ENCODE data around the gene UGT1A7.

Gene UGT1A7

DNA sequence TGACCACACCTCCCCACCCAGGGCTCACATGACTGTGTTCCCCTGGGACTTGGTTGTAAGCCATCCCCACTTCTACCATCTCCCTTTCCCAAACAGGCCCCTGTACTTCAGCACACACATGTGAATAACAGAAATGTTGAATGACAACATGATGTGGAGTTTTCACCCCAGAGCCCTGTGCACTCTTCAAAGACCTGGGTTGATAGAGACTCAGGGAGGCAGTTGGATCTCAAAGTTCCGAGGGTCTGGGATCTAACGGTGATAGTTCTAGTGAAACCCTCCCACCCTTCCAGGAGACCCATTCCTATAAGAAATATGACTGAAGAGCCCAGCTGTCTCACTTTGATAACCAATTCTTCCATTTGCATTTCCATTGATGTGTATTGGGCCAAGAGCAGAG lies 96.3 kb downstream of the UGT1A7 start, which contains the start of gene MROH2A:
TSS of gene MROH2A (plus strand) at position 301 of the 400 bp plus-strand sequence. CDS start 1,029 bp downstream, outside the sequence.
- TF ChIP-seq, protein P1, sequence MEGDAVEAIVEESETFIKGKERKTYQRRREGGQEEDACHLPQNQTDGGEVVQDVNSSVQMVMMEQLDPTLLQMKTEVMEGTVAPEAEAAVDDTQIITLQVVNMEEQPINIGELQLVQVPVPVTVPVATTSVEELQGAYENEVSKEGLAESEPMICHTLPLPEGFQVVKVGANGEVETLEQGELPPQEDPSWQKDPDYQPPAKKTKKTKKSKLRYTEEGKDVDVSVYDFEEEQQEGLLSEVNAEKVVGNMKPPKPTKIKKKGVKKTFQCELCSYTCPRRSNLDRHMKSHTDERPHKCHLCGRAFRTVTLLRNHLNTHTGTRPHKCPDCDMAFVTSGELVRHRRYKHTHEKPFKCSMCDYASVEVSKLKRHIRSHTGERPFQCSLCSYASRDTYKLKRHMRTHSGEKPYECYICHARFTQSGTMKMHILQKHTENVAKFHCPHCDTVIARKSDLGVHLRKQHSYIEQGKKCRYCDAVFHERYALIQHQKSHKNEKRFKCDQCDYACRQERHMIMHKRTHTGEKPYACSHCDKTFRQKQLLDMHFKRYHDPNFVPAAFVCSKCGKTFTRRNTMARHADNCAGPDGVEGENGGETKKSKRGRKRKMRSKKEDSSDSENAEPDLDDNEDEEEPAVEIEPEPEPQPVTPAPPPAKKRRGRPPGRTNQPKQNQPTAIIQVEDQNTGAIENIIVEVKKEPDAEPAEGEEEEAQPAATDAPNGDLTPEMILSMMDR (conservative IDR thresholded peaks at IDR 0.05; ENCODE audit: low read length): no peak
- no peak for TF ChIP-seq EZH2phosphoT487 (IDR thresholded peaks at IDR 0.05; ENCODE audit: borderline replicate concordance)
- H3K9me2 ChIP-seq (replicated peaks; ENCODE audit: low read depth, low read length): no peaks in the 10 kb centered on the region
- H3F3A ChIP-seq (ENCODE audit: low read depth): no peaks in the 10 kb centered on the region
- H3K79me2 ChIP-seq (ENCODE audit: insufficient read depth, low read length): no peaks in the 10 kb centered on the region
- no peak within 1 kb of the TSS for H3K4me3 ChIP-seq (ENCODE audit: low read length, poor library complexity, severe bottlenecking)
- no peaks in the 10 kb centered on the region for H3K4me1 ChIP-seq (ENCODE audit: insufficient read depth, low read length, poor library complexity, severe bottlenecking)
- no peaks in the 10 kb centered on the region for H3K27me3 ChIP-seq (ENCODE audit: insufficient read depth, low read length, poor library complexity, severe bottlenecking)
- H2AFZ ChIP-seq (ENCODE audit: low read length): no peak within 1 kb of the TSS
- H3K36me3 ChIP-seq (ENCODE audit: insufficient read depth, low read length): no peaks in the 10 kb centered on the region
- H4K20me1 ChIP-seq (ENCODE audit: insufficient read depth, low read length, poor library complexity, severe bottlenecking): no peaks in the 10 kb centered on the region
- H3K4me2 ChIP-seq (ENCODE audit: low read depth, low read length, poor library complexity, severe bottlenecking): no peak within 1 kb of the TSS
- no peaks in the 10 kb centered on the region for H3K9me3 ChIP-seq (ENCODE audit: insufficient read depth, low read depth, low read length)
- no peak within 1 kb of the TSS for H3K9ac ChIP-seq (ENCODE audit: low read depth, low read length, poor library complexity, severe bottlenecking)

DNA sequence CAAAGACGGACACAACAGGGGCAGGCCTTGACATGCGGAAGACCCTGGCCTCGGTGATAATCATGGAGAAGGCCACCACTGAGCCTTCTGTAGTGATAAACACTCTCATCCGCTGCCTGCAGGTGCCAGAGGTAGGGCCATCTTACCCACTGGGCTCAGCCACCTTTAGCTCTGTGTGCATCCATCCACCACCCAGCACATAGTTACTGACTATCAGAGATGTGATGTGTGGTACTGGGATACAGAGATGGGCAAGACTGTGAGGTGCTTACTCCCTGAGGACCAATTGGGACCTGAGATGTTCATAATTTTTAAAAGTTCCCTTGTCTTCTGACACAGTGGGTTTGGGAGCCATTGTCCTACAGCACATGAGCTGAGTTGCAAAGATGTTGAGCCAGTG lies 98.0 kb downstream of the UGT1A7 start:
- Histone ChIP-seq H3K4me2 (ENCODE audit: low read depth, low read length, poor library complexity, severe bottlenecking) (no peak overlapping the region), H3F3A (ENCODE audit: low read depth) (no peaks in the 10 kb centered on the region), H3K79me2 (ENCODE audit: insufficient read depth, low read length) (no peaks in the 10 kb centered on the region), H3K27me3 (ENCODE audit: insufficient read depth, low read length, poor library complexity, severe bottlenecking) (no peaks in the 10 kb centered on the region), H3K36me3 (ENCODE audit: insufficient read depth, low read length) (no peaks in the 10 kb centered on the region), H3K4me1 (ENCODE audit: insufficient read depth, low read length, poor library complexity, severe bottlenecking) (no peaks in the 10 kb centered on the region), H3K4me3 (ENCODE audit: low read length, poor library complexity, severe bottlenecking) (no peak overlapping the region), H3K9me2 (replicated peaks; ENCODE audit: low read depth, low read length) (no peaks in the 10 kb centered on the region), H4K20me1 (ENCODE audit: insufficient read depth, low read length, poor library complexity, severe bottlenecking) (no peaks in the 10 kb centered on the region), H3K9ac (ENCODE audit: low read depth, low read length, poor library complexity, severe bottlenecking) (no peak overlapping the region), H3K9me3 (ENCODE audit: insufficient read depth, low read depth, low read length) (no peaks in the 10 kb centered on the region), H2AFZ (ENCODE audit: low read length) (no peak overlapping the region)
- TF ChIP-seq, protein P1 (conservative IDR thresholded peaks at IDR 0.05; ENCODE audit: low read length): no peak
- TF ChIP-seq EZH2phosphoT487 (IDR thresholded peaks at IDR 0.05; ENCODE audit: borderline replicate concordance): no peak

DNA sequence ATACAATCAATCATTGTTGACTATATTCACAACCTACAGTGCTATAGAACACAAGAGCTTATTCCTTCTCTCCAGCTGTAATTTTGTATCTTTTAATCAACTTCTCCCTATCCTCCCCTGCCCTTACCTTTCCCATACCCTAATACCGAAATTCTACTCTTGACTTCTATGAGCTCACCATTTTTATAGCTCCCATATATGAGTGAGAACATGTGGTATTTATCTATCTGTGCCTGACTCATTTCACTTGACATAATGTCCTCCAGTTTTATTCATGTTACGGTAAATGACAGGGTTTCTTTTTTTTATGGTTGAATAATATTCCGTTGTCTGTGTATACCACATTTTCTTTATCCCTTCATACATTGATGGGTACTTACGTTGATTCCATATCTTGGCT lies 99.1 kb downstream of the UGT1A7 start:
- Histone ChIP-seq H3K4me2 (ENCODE audit: low read depth, low read length, poor library complexity, severe bottlenecking) (no peak overlapping the region), H3K9me3 (ENCODE audit: insufficient read depth, low read depth, low read length) (no peaks in the 10 kb centered on the region), H4K20me1 (ENCODE audit: insufficient read depth, low read length, poor library complexity, severe bottlenecking) (no peaks in the 10 kb centered on the region), H2AFZ (ENCODE audit: low read length) (no peak overlapping the region), H3K4me3 (ENCODE audit: low read length, poor library complexity, severe bottlenecking) (no peak overlapping the region), H3K4me1 (ENCODE audit: insufficient read depth, low read length, poor library complexity, severe bottlenecking) (no peaks in the 10 kb centered on the region), H3K9ac (ENCODE audit: low read depth, low read length, poor library complexity, severe bottlenecking) (no peak overlapping the region), H3K9me2 (replicated peaks; ENCODE audit: low read depth, low read length) (no peaks in the 10 kb centered on the region), H3K27me3 (ENCODE audit: insufficient read depth, low read length, poor library complexity, severe bottlenecking) (no peaks in the 10 kb centered on the region), H3K79me2 (ENCODE audit: insufficient read depth, low read length) (no peaks in the 10 kb centered on the region), H3F3A (ENCODE audit: low read depth) (no peaks in the 10 kb centered on the region), H3K36me3 (ENCODE audit: insufficient read depth, low read length) (no peaks in the 10 kb centered on the region)
- TF ChIP-seq EZH2phosphoT487 (IDR thresholded peaks at IDR 0.05; ENCODE audit: borderline replicate concordance): no peak
- TF ChIP-seq, protein P1 (conservative IDR thresholded peaks at IDR 0.05; ENCODE audit: low read length): no peak

Measured in Loucy (cell line).